CD1c-positive myeloid dendritic cell (primary cell): ENCODE data around the gene TMEM170B.

Source experiments
- DNase-seq: peaks from one replicate; pipeline ENCODE4 v3.0.0-alpha.2; 2016; ENCODE audit errors: extremely low spot score

TMEM170B gene

GRCh38 chr6:11614534-11615213, 77.1 kb downstream of the TMEM170B start:
- no peak for DNase-seq

- DNase-seq: no peak
Measured at GRCh38 chr6:11615214-11615602, 77.7 kb downstream of the TMEM170B start.

DNA sequence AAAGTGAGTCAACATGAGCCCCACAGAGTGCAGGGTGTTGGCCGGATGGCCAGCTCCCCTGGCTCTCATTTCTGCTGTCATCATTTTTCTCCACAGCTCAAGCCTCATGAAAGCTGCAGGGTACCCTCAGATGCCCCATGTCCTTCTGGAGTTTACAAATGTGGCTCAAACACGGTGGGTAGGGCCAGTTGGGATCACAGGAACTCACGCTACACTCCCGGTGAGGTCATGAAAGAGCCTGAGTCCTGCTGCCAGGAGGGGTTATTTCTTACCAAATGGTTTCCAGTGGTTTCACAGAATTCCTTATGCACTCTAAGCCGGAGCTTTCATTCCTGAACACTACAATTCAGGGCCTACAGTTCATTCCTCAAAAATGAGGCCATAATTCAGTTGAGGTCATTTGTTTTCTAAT, 78.7 kb downstream of the TMEM170B start:
- no peak for DNase-seq

DNA sequence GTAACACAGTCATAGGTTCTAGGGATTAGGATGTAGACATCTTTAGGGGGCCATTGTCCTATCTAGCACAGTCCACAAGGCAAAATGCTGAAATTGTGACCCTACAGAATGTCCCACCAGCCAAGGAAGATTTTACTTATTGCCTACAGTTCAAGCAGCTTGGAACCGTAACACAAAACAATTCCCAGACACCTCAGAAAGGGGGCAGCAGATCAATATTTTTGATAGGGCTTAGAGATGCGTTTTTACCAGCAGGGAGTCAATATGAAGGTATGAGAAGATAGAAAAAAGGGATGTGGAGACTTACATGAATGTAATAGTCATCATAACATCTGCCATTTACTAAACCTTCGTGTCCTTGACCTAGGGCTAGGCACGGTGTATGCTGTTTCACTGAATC, 81.0 kb downstream of the TMEM170B start:
- DNase-seq: no peak

- no peak for DNase-seq
Measured at GRCh38 chr6:11621119-11621518, 83.6 kb downstream of the TMEM170B start.

GRCh38 chr6:11622156-11622555, 84.6 kb downstream of the TMEM170B start:
- no peak for DNase-seq

DNA sequence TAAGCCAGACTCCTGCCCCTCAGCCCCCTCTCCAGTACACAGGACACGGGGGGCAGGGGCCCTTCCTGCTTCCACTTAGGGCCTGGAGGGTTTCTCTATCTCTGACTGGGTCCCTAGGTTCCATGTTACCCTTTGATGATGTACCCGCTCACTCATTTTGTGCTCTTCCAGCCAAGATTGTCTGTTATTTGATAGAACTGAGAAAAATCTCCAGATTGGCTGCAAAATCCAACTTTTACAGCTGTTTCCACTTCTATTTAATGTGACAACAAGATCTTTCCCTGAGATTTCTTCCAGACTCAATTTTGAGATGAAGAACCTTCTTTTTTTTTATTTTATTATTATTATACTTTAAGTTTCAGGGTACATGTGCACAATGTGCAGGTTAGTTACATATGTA, 85.7 kb downstream of the TMEM170B start:
- no peak for DNase-seq

DNA sequence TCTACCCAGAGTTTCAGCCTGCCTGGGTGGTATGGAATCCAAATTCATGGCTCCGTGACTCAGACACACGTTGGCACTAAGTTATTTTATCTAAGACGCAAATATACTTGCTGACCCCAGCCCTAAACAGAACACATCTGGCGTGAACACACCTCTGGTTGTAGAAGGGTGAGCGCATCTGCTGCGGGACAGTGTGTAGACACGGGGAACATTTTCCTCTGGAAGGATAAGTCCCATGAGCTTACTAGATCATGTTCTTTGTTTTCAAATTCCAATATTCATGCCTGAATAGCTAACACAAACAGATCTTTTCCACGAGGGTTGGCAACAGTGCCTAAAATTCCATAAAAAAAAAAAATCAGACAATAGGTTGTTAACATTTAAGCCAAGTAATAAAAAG, 87.8 kb downstream of the TMEM170B start:
- DNase-seq: no peak

DNA sequence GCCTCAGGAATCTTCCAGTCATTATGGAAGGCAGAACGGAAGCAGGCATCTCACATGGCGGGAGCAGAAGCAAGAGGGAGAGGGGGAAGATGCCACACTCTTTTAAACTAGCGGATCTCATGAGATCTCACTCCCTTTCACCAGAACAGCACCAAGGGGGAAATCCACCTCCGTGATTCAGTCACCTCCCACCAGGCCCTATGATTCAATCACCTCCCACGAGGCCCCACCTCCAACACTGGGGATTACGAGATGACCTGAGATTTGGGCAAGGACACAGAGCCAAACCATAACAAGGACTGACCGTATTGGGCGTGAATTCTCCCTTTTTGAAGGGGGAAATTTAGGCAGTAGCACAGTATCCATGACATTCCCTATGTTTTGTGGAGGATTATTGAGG, 88.8 kb downstream of the TMEM170B start:
- no peak for DNase-seq

GRCh38 chr6:11628562-11628961, 91.0 kb downstream of the TMEM170B start:
- DNase-seq: no peak

DNA sequence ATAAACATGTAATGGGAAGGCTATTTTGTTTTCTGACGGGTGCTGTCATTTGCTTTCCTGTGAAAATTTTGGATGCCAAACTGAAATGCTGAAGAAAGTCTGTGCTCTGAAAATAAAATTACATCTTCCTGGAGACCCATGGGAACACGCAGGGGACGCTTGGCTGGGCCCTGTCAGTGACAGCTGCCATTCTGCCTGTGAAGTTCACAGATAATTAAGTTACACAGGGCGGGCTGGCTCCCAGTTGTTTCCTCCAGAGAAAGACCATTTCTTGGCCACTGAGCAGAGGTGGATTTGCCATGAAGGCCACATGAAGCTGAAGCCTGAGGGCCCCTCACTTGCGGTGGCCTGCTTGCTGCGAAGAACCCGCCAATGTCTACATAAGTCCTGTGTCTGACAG, 93.5 kb downstream of the TMEM170B start:
- DNase-seq: no peak

GRCh38 chr6:11631539-11631938, 94.0 kb downstream of the TMEM170B start:
- no peak for DNase-seq

DNA sequence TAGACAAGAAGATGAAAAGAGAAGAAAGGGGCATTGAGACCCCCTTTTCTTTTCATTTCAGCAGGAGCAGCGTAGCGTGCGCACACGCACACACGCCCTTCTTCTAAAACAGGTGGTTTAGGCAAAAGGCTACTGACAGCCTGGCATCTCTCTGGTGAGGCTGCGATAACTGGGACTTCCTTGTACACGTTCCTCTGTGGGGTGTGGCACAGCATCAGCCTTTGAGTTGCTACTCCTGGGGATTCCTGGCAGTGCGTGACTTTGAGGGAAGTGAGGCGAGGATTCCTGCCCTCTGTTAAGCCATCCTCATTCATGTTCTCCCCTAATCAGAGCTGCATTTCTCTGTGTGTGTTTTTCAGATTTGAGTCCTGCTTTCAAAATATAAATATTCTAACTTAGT, 94.7 kb downstream of the TMEM170B start:
- DNase-seq: no peak

DNA sequence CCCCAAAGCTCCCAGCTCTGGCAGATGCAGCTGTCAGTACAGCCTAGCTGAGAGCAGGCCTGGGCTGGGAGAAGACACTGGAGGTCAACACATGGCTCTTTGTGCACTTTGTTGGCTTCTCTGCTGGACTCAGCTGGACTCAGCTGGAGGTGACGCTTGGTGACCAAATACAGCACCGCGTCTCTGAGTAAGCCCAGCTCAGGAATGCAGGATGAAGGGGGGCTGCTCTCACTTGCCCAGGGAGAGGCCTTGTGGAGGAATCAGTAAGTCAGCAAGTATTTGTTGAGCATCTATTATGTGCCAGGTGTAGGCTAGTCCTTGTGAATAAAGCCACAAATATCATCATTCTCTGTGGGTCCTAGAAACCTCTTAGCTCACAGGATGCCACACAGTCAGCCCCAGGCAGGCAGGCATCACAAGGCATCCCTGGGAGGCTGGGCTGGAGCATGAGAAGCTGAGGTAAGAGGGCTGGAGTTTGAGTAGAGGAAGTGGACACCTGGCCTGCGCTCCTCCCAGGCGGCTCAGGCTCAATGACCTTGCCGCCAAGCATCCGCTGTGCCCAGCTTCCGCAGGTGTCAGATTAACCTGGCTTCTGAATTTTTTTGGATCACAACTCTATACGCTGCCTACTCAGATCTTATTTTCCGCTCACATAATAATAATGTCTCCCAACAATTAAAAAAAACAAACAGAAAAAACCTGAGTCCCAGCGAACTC, 95.4 kb downstream of the TMEM170B start:
- DNase-seq: no peak
